GM12891 (cell line): ENCODE measurements around the gene LSM12.

Experiments used
- PAX5 ChIP-seq: IDR thresholded peaks from 2 replicates; pipeline ENCODE4 v1.6.1; 2011; ENCODE audit warnings: low read length, moderate library complexity, mild to moderate bottlenecking; ENCODE audit not compliant: insufficient read depth, severe bottlenecking
- POLR2A ChIP-seq: IDR thresholded peaks from 2 replicates; pipeline ENCODE4 v1.6.1; 2011; ENCODE audit warnings: low read depth, low read length, control low read depth
- POLR2AphosphoS5 ChIP-seq: IDR thresholded peaks from 2 replicates; pipeline ENCODE4 v1.6.1; 2011; ENCODE audit warnings: low read depth, low read length, control low read depth
- SPI1 ChIP-seq: IDR thresholded peaks from 2 replicates; pipeline ENCODE4 v1.6.1; 2011; ENCODE audit warnings: low read depth, low read length, control low read depth
- TAF1 ChIP-seq: IDR thresholded peaks from 2 replicates; pipeline ENCODE4 v1.6.1; 2011; ENCODE audit warnings: low read depth, low read length, control low read depth

- TF ChIP-seq POLR2AphosphoS5, result no peak
- no peak for TF ChIP-seq POLR2A
- TF ChIP-seq PAX5, result no peak
- TF ChIP-seq SPI1, result no peak
- TF ChIP-seq TAF1, result no peak
These were observed 28.8 kb upstream of the LSM12 start for GRCh38 chr17:44095388-44095646.
